Measurements from ENCODE around the gene BBX. TPM values are rescaled to one million over a fixed set of nuclear protein-coding genes. Genes with fewer than 3 reads are reported as not detected.

BBX gene
- total and polyA plus RNA-seq, 2 of the 13 experiments (the other 11 are each of a cell fraction or from before 2014, with no cell fraction given): 13.7 to 23.2 TPM

DNA sequence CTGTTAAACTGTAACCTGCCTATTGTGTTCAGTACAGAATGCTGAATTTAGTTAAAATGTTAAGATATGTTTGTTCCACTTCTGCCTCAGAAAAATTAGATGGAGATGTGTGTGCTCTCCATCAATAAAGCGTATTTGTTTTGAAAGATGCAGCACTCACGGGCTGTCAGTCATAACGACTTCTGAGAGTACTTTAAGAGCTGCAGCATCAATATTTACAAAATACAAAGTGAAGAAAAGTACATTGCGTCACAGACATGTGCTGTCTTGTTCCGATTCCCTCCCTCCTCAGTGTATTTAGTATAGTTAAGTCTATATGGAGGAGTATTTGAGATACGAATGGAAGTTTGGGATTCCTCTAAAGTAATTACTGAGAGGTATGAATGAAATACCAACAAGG is 166.6 kb downstream of the BBX start (continued):
- TF ChIP-seq AKNA (CRISPR knock-in tag; IDR thresholded peaks at IDR 0.05; ENCODE audit: borderline replicate concordance) (no peak), ERF (CRISPR knock-in tag; IDR thresholded peaks at IDR 0.05) (no peak), ATF6 (CRISPR knock-in tag; conservative IDR thresholded peaks at IDR 0.05) (no peak), ZNF318 (CRISPR knock-in tag; IDR thresholded peaks at IDR 0.05) (no peak), ZNF639 (CRISPR knock-in tag; conservative IDR thresholded peaks at IDR 0.05) (no peak), ZNF496 (CRISPR knock-in tag; IDR thresholded peaks at IDR 0.05; ENCODE audit: insufficient replicate concordance) (no peak), IRF1 (CRISPR knock-in tag; IDR thresholded peaks at IDR 0.05; ENCODE audit: low read depth) (no peak), ZNF614 (CRISPR knock-in tag; IDR thresholded peaks at IDR 0.05; ENCODE audit: borderline replicate concordance) (no peak)
